Cardiac muscle cell (in vitro differentiated cells and primary cell): Measurements from ENCODE around the gene MOGAT3. TPM values are rescaled to one million over a fixed set of nuclear protein-coding genes. Genes with fewer than 3 reads are reported as not detected.
A peak's percentile ranks its signal among the peaks of the same experiment; 100 is the strongest.

ENCODE experiments used
- DNase-seq, 2 donors: peaks; one replicate each; pipeline versions ENCODE4 v3.0.0 to v3.0.0-alpha.2; 2010 to 2017; ENCODE audit warnings: low read depth in 1 of 2, low spot score in 1 of 2
- H3K27ac ChIP-seq: fragments of 200-600 bp; sonication (generic); 2 replicates; pipeline ENCODE4 v1.5.1; 2016
- H3K27me3 ChIP-seq: fragments of 200-600 bp; sonication (generic); 2 replicates; pipeline ENCODE4 v1.6.0; 2016; ENCODE audit warnings: control low read depth
- H3K36me3 ChIP-seq: fragments of 200-600 bp; sonication (generic); 2 replicates; pipeline ENCODE4 v1.5.1; 2016; ENCODE audit warnings: control low read depth
- H3K4me1 ChIP-seq: fragments of 200-600 bp; sonication (generic); 2 replicates; pipeline ENCODE4 v1.8.1; 2017; ENCODE audit warnings: low read depth, mild to moderate bottlenecking, mixed run types
- H3K4me3 ChIP-seq: fragments of 200-600 bp; sonication (generic); 2 replicates; pipeline ENCODE4 v1.5.1; 2016; ENCODE audit warnings: mild to moderate bottlenecking
- H3K9me3 ChIP-seq: fragments of 200-600 bp; sonication (generic); 2 replicates; pipeline ENCODE4 v1.5.1; 2017; ENCODE audit warnings: low read depth, mild to moderate bottlenecking, control low read depth
- CTCF ChIP-seq: IDR thresholded peaks from 2 replicates; pipeline ENCODE4 v1.5.1; 2012; ENCODE audit warnings: low read depth, mild to moderate bottlenecking, low read length
- polyA plus RNA-seq: library from polyadenylated mRNA; unstranded; fragments of >200 nt; fragmentation: Nextera tagmentation; extraction: Ambion mirVana; gene quantifications from 2 replicates; pipeline ENCODE4 v1.2.1, GENCODE V29; 2016
- total RNA-seq: library from RNA; depleted of rRNA; stranded (reverse); fragments of >200 nt; gene quantifications from 2 replicates; pipeline ENCODE4 v1.2.3, GENCODE V29; 2016

MOGAT3 gene
- total and polyA plus RNA-seq, 2 experiments from 2014 or later = not detected

GRCh38 chr7:101167645-101168411, 33.0 kb downstream of the MOGAT3 start:
- no peaks in the 10 kb centered on the region for H3K9me3 ChIP-seq
- no peak overlapping the region for H3K27ac ChIP-seq
- no peak overlapping the region for H3K4me3 ChIP-seq
- peaks cover 100% of the 10 kb centered on the region for H3K27me3 ChIP-seq
- no peaks in the 10 kb centered on the region for H3K36me3 ChIP-seq
- DNase-seq = no peak
- no peak for TF ChIP-seq CTCF
- peaks cover 17% of the 10 kb centered on the region for H3K4me1 ChIP-seq

GRCh38 chr7:101166909-101167644, 33.8 kb downstream of the MOGAT3 start:
- TF ChIP-seq CTCF = no peak
- H3K27me3 ChIP-seq = peaks cover 100% of the 10 kb centered on the region
- peaks cover 17% of the 10 kb centered on the region for H3K4me1 ChIP-seq
- H3K36me3 ChIP-seq = no peaks in the 10 kb centered on the region
- DNase-seq = no peak
- no peak overlapping the region for H3K27ac ChIP-seq
- H3K4me3 ChIP-seq = no peak overlapping the region
- no peaks in the 10 kb centered on the region for H3K9me3 ChIP-seq

GRCh38 chr7:101166648-101166908, 34.3 kb downstream of the MOGAT3 start:
- H3K36me3 ChIP-seq = no peaks in the 10 kb centered on the region
- no peaks in the 10 kb centered on the region for H3K9me3 ChIP-seq
- peaks cover 17% of the 10 kb centered on the region for H3K4me1 ChIP-seq
- no peak overlapping the region for H3K27ac ChIP-seq
- TF ChIP-seq CTCF = no peak
- no peak overlapping the region for H3K4me3 ChIP-seq
- DNase-seq = no peak
- peaks cover 100% of the 10 kb centered on the region for H3K27me3 ChIP-seq

- DNase-seq = no peak
- H3K27ac ChIP-seq = no peak overlapping the region
- H3K4me1 ChIP-seq = peaks cover 17% of the 10 kb centered on the region
- no peaks in the 10 kb centered on the region for H3K9me3 ChIP-seq
- H3K36me3 ChIP-seq = no peaks in the 10 kb centered on the region
- H3K4me3 ChIP-seq = peak overlapping the region; percentile 12
- TF ChIP-seq CTCF = no peak
- H3K27me3 ChIP-seq = peaks cover 100% of the 10 kb centered on the region
These were observed 34.7 kb downstream of the MOGAT3 start for GRCh38 chr7:101165958-101166647.

GRCh38 chr7:101165075-101165957, 35.5 kb downstream of the MOGAT3 start, which contains the start of gene VGF:
TSS of gene VGF (minus strand) at chr7:101165569. CDS start at chr7:101164843, 726 bp downstream.
- H3K27ac ChIP-seq = no peak within 1 kb of the TSS
- H3K27me3 ChIP-seq = peaks cover 100% of the 10 kb centered on the region

More at GRCh38 chr7:101165075-101165957, 35.5 kb downstream of the MOGAT3 start, which contains the start of gene VGF:
- peak; percentile 94 to 96 for DNase-seq
- Histone ChIP-seq H3K4me3 (peak within 1 kb of the TSS; percentile 12), H3K9me3 (no peaks in the 10 kb centered on the region), H3K36me3 (no peaks in the 10 kb centered on the region), H3K4me1 (peaks cover 17% of the 10 kb centered on the region)
- TF ChIP-seq CTCF = no peak
